ENCODE results near the gene PTPN5. TPM values are rescaled to one million over a fixed set of nuclear protein-coding genes. Genes with fewer than 3 reads are reported as not detected.

The PTPN5 gene
- total and polyA plus RNA-seq, 2 donors = 0.21 to 1.3 TPM

DNA sequence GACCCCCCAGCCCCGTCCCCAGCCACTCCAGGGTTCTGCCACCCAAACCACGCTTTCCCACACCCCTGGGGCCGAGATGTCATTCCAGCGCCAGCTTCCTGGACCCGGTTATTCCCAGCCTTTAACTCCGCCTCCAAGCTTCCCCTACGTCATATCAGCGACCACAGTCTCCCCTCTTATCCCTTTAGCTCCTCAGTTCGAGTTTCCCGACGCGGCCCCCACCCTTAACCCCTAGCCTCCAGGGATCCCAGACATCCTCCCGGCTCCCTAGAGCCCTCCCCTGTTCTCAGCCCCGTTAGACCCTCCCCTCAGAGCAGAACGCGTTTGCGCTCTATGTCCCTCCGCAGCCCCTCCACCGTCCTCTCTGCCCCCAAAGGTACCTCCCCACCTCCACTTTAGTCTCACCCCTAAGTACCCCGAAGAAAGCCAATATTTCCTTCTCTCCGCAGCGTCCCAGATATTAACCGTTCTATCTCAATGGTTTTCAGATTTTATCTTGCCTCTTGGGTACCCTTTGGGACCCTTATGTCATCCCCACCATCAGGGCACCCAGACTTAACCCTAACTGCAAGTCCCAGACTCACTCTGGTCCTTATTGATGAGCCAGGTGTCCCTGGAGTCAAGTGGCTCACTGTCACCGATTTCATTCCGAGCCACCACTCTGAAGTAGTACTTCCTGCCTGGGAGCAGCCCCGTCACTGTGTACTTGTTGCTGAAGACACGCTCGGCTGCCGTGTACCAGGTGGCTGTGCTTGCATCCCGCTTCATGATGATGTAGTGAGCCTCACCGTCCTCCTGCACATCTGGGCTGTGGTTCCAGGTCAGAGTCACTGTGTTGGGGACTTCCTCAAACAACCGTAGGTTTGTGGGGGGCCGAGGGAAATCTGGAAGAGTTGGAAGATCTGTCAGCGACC lies 85.0 kb downstream of the PTPN5 start:
- H3K27ac ChIP-seq (ENCODE audit: low read depth) = peak overlapping the region; percentile 66
- peak overlapping the region; percentile 47 for H3K4me3 ChIP-seq (ENCODE audit: low read depth, low read length)
- H3K4me1 ChIP-seq (ENCODE audit: insufficient read depth) = no peaks in the 10 kb centered on the region
- 10% methylated on average over 34 of the region's 34 CpGs for WGBS
- DNase-seq (ENCODE audit: extremely low spot score) = peak; percentile 75
- H3K36me3 ChIP-seq (ENCODE audit: insufficient read depth) = no peaks in the 10 kb centered on the region

DNA sequence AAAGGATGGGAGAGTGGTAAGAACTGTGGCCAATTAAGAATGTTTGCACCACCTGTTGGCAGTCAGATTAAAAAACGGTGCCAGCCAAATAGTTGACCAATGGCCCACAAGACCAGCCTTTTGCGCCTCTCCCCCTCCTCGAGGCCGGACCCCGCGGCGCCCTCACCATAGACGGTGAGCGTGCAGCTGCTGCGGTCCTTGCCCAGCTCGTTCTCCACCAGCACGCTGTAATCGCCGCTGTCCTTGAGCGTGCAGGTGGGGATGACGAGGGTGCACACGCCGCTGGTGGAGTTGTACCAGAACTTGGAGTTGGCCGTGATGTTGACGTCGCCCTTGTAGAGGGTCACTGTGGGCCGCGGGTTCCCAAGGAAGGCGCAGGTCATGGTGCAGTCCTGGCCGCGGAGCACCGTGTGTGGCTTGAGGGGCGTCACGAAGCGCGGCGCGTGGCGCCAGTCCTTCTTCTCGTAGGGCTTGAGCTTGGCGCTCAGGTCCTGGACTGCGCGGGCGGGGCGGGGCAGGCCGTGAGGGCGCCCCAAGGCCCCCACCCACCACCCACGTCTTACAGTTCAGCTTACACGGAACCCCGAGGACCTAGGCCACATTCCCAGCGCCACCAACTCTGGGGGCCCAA lies 85.8 kb downstream of the PTPN5 start:
- no peak for DNase-seq (ENCODE audit: extremely low spot score)
- Histone ChIP-seq H3K36me3 (ENCODE audit: insufficient read depth) (no peaks in the 10 kb centered on the region), H3K4me3 (ENCODE audit: low read depth, low read length) (peak overlapping the region; percentile 47), H3K27ac (ENCODE audit: low read depth) (no peak overlapping the region), H3K4me1 (ENCODE audit: insufficient read depth) (no peaks in the 10 kb centered on the region)
- WGBS = under 1% methylated on average over 46 of the region's 46 CpGs

DNA sequence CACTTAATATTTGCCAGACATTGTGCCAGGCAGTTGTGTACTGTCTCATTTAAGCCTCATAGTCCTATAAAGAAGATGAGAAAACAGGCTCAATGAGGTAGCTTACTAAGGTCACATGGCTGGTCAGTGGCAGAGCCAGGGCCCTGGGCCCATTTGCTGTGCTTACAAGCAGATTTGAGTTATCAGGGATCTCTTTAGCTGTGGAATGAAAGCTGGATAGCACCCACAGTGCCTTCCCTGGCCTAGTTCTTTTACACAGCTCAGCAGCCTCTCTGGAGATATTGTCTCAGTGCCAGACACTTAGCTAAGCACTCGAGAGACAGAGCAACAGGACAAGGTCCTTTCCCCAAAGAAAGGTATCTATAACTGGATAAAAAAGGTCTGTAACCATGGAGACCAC lies 86.9 kb downstream of the PTPN5 start:
- H3K27ac ChIP-seq (ENCODE audit: low read depth) = no peak overlapping the region
- DNase-seq (ENCODE audit: extremely low spot score) = no peak
- H3K4me3 ChIP-seq (ENCODE audit: low read depth, low read length) = no peak overlapping the region
- WGBS = 31% methylated on average over 1 of the region's 1 CpG
- H3K36me3 ChIP-seq (ENCODE audit: insufficient read depth) = no peaks in the 10 kb centered on the region
- H3K4me1 ChIP-seq (ENCODE audit: insufficient read depth) = no peaks in the 10 kb centered on the region

DNA sequence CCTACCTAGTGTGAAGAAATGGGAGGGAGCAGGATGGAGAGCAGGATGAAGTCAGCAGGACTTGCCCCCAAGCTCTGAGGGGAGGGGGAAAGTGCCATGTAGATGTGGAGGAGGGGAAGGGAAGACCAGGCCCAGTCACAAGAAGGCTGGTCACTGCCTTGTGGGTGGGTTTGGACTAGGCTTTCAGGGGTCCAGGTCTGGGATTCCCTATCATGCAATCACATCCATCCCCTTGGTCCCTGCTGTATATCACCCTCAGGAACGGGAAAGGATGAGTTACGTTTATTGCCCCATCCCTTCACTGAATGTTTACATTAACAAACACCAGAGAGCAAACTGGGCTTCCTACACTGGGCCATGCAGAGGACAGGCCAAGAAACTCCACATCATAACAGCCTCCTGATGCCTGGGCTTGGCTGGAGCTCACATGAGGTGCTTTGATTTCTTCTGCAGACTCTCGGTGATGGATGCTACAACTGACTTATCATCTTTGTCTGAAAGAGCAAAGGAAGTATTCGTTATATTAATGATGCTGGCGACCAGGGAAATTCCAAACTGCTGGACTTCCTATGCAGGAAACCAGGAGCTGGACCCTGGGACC lies 87.5 kb downstream of the PTPN5 start:
- Histone ChIP-seq H3K36me3 (ENCODE audit: insufficient read depth) (no peaks in the 10 kb centered on the region), H3K27ac (ENCODE audit: low read depth) (no peak overlapping the region), H3K4me3 (ENCODE audit: low read depth, low read length) (no peak overlapping the region), H3K4me1 (ENCODE audit: insufficient read depth) (no peaks in the 10 kb centered on the region)
- no peak for DNase-seq (ENCODE audit: extremely low spot score)
- WGBS = 60% methylated on average over 5 of the region's 5 CpGs

DNA sequence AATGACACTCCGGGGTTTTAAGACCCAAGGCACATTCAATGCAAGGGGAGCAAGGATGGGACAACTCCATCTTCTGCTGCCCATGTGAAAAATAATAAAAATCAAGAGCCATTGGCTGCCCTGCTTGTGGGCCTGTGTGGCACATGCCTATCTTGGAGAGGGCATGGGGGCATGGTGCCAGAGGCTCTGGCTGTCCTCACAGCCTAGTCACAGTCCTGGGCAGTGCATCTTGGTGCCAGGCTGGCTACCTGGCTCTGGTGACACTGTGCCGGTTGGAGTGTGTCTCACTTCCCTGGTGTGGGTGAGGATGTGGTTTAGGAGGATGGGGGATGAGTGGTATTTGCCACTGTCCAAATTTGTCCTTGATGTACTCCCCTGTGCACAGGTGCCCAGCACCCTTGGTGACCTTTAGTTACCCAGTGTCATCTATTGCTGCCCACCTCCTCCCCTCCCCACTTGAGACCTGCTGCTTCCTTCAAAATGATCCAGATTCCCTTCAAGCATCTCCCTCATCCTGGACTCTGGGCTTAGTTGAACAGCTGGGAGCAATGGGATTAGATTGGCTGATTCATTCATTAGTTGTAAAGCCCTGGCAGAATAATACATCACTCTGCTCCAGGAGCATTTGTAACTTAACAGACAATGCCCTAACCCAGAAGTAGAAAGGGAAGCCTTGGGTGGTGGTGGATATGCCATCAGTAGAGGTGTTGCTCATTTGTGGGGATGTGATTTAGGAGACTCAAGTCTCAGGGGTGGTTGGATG lies 88.4 kb downstream of the PTPN5 start:
- WGBS = 91% methylated on average over 2 of the region's 2 CpGs
- no peak overlapping the region for H3K27ac ChIP-seq (ENCODE audit: low read depth)
- no peak for DNase-seq (ENCODE audit: extremely low spot score)
- no peaks in the 10 kb centered on the region for H3K36me3 ChIP-seq (ENCODE audit: insufficient read depth)
- H3K4me1 ChIP-seq (ENCODE audit: insufficient read depth) = no peaks in the 10 kb centered on the region
- H3K4me3 ChIP-seq (ENCODE audit: low read depth, low read length) = no peak overlapping the region

DNA sequence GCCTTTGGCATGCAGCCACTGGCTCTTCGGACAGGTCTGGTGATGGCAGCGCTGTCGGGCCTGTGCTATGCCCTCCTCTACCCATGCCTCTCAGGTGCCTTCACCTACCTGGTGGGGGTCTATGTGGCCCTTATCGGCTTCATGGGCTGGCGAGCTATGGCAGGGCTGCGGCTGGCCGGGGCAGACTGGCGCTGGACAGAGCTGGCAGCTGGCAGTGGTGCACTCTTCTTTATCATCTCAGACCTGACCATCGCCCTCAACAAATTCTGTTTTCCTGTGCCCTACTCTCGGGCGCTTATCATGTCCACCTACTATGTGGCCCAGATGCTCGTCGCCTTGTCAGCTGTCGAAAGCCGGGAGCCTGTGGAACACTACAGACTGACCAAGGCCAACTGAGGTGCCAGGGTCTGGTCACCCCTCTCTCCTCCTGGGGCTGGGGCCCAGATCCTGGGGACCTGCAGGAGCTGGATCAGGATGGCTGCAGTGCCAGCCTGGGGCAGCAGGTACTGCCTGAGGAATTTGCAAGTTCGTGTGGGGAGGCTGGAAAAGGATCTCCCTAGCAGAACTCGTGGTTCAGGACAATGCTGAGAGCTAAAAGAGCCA lies 89.9 kb downstream of the PTPN5 start:
- 94% methylated on average over 17 of the region's 17 CpGs for whole genome bisulfite sequencing

DNA sequence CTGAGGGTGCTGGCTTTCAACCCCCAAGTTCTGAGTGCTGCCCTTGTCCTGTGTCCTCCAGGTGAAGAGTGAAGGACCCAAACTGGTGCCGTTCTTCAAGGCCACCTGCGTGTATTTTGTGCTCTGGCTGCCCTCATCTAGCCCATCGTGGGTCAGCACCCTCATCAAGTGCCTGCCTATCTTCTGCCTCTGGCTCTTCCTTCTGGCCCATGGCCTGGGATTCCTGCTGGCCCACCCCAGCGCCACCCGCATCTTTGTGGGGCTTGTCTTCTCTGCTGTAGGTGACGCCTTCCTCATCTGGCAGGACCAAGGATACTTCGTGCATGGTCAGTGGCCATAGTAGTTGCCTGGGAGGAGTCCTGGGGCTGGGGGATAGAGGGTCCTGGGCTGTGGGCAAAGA lies 90.7 kb downstream of the PTPN5 start:
- WGBS = 96% methylated on average over 7 of the region's 7 CpGs
- no peaks in the 10 kb centered on the region for H3K4me1 ChIP-seq (ENCODE audit: insufficient read depth)
- no peak for DNase-seq (ENCODE audit: extremely low spot score)
- H3K27ac ChIP-seq (ENCODE audit: low read depth) = no peak overlapping the region
- H3K4me3 ChIP-seq (ENCODE audit: low read depth, low read length) = no peak overlapping the region
- H3K36me3 ChIP-seq (ENCODE audit: insufficient read depth) = no peaks in the 10 kb centered on the region

More for the DNA sequence above, 89.9 kb downstream of the PTPN5 start:
- H3K36me3 ChIP-seq (ENCODE audit: insufficient read depth) = no peaks in the 10 kb centered on the region
- no peak overlapping the region for H3K4me3 ChIP-seq (ENCODE audit: low read depth, low read length)
- DNase-seq (ENCODE audit: extremely low spot score) = no peak
- no peaks in the 10 kb centered on the region for H3K4me1 ChIP-seq (ENCODE audit: insufficient read depth)
- no peak overlapping the region for H3K27ac ChIP-seq (ENCODE audit: low read depth)

DNA sequence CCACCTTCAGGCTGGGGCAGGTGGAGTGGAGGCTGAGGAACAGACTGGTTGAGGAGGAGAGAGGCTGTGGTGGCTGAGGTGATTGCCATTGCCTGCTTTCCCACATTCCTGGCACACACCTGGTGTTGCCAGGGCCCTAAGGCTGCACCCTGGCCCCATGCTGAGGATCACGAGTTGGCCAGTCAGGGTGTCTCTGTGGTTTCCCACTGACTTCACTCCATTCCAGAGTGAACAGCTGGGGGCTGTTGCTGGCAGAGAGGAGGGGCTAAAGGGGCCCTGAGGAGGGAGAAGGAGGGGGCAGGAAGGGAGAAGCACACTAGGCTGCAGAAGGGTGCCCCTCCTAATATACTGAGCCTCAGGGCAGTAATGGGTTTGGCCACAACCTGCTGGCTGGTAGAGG lies 91.2 kb downstream of the PTPN5 start:
- WGBS = 53% methylated on average over 1 of the region's 1 CpG
- no peak for DNase-seq (ENCODE audit: extremely low spot score)
- Histone ChIP-seq H3K4me3 (ENCODE audit: low read depth, low read length) (no peak overlapping the region), H3K36me3 (ENCODE audit: insufficient read depth) (no peaks in the 10 kb centered on the region), H3K27ac (ENCODE audit: low read depth) (no peak overlapping the region), H3K4me1 (ENCODE audit: insufficient read depth) (no peaks in the 10 kb centered on the region)

DNA sequence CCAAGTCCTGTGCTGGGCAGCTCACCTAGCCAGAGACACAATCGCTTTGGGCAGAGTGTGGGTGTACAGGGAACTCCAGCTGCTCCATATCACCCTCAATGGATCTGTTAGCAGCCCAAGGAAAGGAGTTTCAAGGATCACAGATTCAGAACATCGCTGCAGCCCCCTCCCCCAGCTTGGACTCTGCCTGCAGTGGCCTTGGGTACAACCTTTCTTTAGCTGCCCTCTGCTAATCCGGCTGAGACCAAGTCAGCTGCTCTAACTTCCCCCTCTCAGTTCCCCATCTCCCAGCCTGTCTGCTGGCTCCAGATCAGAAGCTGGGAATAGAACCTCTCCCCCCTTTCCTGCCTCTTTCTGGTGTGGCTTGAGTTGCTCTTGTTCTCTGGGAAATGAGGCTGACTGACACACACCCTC lies 91.7 kb downstream of the PTPN5 start:
- peak overlapping the region; percentile 86 for H3K4me3 ChIP-seq (ENCODE audit: low read depth, low read length)

DNA sequence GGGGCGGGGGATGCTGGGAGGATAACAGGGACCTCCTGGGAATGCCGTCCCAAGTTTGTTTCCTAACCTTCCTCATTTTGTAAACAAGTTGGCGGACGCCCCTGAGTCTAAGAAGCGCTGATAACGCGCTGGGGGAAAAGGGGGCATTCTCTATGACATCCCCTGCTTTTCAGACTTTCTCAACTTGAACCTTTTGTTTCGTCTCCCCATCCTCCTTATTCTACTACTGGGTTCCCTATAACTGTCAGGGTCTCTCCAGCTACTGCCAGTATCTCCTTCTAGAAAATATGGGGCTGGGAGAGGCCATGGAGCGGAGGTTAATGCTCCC lies 92.4 kb downstream of the PTPN5 start:
- DNase-seq (ENCODE audit: extremely low spot score) = no peak
- Histone ChIP-seq H3K27ac (ENCODE audit: low read depth) (no peak overlapping the region), H3K4me1 (ENCODE audit: insufficient read depth) (no peaks in the 10 kb centered on the region), H3K36me3 (ENCODE audit: insufficient read depth) (no peaks in the 10 kb centered on the region), H3K4me3 (ENCODE audit: low read depth, low read length) (peak overlapping the region; percentile 86)
- WGBS = 8% methylated on average over 9 of the region's 9 CpGs

More for the DNA sequence above, 91.7 kb downstream of the PTPN5 start:
- Histone ChIP-seq H3K36me3 (ENCODE audit: insufficient read depth) (no peaks in the 10 kb centered on the region), H3K4me1 (ENCODE audit: insufficient read depth) (no peaks in the 10 kb centered on the region), H3K27ac (ENCODE audit: low read depth) (no peak overlapping the region)
- no peak for DNase-seq (ENCODE audit: extremely low spot score)
- WGBS = 44% methylated on average over 3 of the region's 3 CpGs

DNA sequence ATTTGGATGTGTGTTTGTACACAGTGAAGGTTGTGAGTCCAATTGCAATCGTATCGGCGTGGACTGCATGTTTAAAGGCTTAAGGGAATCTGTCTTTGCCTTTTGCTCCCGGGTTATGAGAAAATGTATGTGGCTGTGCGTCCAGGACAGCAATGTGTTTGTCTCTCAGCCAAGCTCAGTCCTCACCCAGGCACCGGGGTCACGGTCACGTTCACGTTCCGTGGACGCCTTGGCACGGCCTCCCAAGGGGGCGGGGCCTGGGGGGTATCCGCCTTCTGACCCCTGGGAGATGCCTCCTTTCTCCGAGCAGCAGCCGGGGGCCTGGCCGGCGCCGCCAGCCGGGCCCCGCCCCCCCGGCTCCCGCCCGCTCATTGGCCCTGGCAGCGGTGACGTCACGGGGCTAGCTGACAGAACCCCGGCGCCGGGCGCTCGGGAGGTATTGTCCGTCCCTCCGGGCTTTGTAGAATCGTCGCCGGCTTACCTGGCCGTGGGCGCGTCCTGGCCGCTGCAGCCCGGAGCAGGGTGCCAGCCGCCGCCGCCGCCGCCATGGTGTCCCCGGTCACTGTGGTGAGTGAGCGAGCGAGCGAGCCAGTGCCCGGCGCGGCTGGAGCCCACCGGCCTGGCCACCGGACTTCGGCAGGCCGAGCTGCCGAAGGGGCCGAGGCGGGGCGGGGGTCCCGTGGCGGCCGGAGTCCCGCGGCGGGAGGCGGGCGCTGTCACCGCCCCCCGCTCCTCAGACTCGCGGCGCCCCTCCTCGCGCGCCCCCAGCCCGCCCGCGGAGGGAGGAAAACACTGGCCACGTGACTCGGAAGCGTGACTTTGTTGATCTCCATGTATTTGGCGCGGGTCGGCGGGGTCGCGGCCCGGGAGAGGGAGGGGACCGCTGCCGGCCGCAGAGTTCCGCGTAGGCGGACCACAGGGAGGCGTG lies 93.0 kb downstream of the PTPN5 start, which contains the start of gene TMEM86A:
Gene TMEM86A (plus strand): TSS at position 439 of the 928 bp plus-strand sequence. CDS start 108 bp downstream, at position 547.
- peak within 1 kb of the TSS; percentile 67 for H3K27ac ChIP-seq (ENCODE audit: low read depth)
- no peak for DNase-seq (ENCODE audit: extremely low spot score)
- WGBS = under 1% methylated on average over 98 of the region's 98 CpGs
- no peaks in the 10 kb centered on the region for H3K4me1 ChIP-seq (ENCODE audit: insufficient read depth)
- H3K36me3 ChIP-seq (ENCODE audit: insufficient read depth) = no peaks in the 10 kb centered on the region
- peak within 1 kb of the TSS; percentile 86 for H3K4me3 ChIP-seq (ENCODE audit: low read depth, low read length)

DNA sequence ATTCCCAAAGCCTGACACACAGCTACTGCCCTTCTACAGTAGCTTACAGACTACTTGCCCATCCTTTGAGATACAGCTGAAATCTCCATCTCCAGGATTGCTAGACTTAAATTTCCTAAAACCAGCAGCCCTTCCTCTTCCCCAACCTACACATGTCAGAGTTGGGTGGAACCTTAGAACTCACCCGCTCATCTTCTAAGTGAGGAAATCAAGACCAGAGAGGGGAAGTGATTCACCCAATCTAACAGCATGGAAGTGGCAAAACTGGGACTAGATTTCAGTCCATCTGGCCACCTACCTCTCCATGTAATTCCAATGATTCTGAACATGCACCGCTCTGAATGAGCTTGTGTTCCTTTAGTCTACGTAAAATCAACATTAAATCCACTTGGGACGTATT lies 94.0 kb downstream of the PTPN5 start:
- H3K4me1 ChIP-seq (ENCODE audit: insufficient read depth) = no peaks in the 10 kb centered on the region
- H3K4me3 ChIP-seq (ENCODE audit: low read depth, low read length) = no peak overlapping the region
- WGBS = 87% methylated on average over 4 of the region's 4 CpGs
- H3K27ac ChIP-seq (ENCODE audit: low read depth) = no peak overlapping the region
- DNase-seq (ENCODE audit: extremely low spot score) = no peak
- H3K36me3 ChIP-seq (ENCODE audit: insufficient read depth) = no peaks in the 10 kb centered on the region
